ELR (cell line): ENCODE measurements around the gene CADM1.

Experiments used
- DNase-seq: peaks from one replicate; pipeline ENCODE4 v3.0.0-alpha.2; 2015; ENCODE audit warnings: low read depth

The CADM1 gene

GRCh38 chr11:115515647-115516395 lies 11.6 kb upstream of the CADM1 start:
- DNase-seq: no peak

DNA sequence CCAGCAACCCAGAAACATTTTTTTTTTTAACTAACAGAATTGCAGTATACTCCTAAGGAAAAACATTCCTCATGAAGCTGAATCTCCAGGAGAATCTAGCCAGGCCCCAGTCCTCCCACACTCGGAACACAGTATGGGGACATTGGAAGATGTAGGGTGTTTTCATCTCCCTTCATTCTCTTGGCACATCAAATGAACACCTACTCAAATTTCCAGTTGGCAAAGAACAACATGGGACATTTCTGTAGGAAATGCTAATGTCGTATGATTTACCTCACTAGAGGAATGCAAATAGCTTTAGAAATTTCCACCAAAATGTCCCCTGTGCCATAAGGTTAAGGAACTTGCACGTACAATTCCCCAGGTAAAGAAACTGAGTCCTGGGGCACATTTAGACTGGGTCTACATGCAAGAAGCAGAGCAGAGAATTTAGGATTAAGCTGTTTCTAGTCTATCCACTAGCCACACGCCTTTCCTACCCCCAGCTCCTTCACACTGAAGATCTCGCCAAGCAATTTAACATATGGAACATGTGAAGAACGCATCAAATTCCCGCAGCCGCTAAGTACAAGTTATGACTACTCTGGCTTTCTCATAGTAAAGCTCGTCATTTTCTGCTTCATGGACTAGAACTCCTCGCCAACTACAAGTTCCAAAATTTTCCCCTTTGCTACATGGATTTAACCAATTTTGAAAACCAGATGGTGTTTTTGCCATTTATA lies 2.9 kb upstream of the CADM1 start:
- DNase-seq: no peak

DNA sequence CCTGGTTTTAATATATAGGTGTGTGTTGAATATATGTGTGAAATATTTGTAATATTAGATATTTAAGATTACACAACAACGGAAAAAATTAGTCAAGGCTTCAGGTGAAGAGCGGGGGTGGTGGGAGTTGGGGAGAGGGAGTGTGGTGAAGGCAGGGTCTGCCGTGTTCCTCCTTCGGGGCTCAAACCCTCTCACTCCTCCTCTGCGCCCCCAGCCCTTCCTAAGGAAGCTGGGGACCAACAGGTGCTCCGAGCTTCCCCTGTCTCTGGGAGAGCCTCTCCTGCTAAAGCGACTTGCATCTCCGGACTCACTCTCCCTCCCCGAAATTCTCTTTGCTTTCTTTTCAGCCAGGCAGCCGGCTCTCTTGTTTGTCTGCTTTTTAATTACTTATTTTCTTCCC lies 960 bp upstream of the CADM1 start:
- DNase-seq: no peak

- DNase-seq: no peak
Measured at GRCh38 chr11:115503886-115504275, 334 bp downstream of the CADM1 start.

- peak; percentile 0 for DNase-seq
Measured at GRCh38 chr11:115503083-115503885, 931 bp downstream of the CADM1 start.

DNA sequence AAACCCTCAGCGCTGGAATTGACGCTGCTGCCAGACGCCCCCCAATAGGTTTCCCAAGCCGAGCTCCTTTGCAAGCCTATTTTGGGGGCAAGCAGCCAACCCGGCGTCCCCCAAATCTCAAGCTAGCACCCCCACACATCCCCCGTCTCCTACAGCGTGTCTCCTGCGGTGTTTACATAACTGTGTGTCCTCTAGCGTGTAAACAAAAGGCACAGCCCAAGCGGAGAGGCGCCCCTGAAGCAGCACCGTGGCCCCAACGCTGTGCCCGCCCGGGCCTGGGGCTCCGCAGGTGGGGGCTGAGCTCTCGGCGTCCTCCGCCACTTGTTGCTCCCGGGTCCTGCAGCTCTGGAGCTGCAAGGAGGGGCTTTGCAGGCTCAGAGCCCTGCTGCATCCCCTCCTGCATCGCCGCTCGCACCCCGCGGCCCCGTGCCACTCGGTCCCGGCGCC lies 1.6 kb downstream of the CADM1 start:
- no peak for DNase-seq

DNA sequence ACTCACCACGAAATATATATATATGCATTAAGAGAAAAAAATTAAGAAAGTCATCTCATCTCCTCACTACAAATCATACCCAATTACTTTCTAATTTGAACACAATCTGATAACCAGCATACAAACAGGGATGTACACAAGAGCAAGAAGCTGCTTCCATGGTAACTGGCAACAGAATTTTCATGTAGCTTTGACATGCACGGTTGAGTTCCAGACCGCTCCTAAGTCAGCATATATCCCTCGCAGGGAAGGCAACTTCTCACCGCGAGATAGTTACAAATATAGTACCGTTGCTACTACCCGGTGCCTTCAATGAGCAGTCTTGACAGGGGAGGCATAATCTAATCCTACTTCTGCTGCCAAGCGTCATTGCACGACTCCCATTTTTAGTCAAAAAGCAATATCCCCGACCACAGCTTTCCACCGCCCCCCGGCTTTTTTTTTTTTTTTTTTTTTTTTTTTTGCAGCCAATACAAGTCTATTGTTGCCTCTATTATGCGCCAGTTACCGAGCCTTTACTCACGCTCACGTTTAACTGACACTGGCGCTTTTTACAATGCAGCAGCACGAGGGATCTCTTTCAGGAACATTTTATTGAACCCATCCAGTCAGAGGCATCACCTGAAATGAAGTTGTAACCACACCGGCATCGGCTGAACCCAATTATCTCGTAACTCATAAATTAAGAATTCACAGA lies 2.2 kb downstream of the CADM1 start:
- no peak for DNase-seq

DNA sequence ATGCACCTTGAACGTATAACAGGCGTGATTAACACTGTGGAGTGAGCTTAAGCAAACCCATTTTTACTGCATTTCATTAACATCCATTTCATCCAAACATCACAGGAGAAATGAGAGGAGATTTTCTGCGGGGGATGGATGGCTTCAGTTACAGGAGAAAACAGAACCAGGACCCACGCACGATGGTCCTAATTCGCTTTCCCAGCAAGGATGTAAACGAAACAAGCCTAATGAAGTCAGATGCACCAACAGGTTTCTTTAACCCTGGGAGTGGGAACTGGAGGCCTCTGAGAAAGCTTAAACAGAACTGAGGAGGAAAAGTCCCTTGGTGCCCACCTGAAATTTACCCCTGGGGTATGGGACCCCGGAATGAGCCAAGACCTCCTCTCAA lies 2.7 kb downstream of the CADM1 start:
- DNase-seq: no peak

DNA sequence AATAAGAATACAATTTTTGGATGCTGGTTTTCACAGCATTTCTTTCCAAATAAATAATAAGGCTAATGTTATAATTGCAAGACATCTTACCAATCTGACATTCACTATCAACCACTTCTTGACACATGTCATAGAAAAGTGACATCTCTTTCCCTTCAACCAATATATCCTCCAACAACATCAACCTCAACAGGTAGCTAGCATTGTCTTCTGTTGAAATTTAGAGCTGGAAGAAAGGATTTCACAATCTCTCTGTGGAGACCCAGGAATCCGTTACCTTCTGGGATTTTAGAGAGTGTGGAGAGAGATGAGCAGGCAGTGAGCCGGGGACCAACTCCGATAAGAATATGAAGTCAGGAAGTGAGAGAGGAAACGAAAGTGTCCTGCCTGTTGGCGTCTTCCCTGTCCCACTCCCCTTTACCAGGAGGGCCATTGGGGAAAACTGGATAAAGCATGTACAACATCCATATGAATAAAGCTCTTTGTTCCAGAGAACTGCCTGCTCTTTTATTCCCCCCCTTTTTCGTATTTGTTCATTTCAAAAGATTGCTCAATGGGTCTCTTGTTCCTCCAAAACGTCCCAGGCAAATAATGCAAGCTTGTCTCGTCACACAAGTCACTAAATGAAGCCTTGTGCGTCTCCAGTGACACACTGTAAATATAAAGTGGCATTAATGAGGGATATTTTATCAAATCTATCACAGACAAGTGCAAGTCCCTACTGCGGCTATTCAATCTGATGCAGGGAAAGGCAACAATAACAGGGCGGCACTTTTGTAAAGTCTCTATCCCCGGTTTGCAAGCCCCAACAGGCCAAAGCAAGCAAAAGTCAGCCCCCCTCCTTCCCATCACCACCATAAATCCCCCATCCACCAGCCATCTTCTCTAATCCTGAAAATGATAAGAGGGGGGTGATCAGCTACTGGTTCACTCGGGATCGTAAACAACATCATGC lies 3.4 kb downstream of the CADM1 start:
- no peak for DNase-seq

DNA sequence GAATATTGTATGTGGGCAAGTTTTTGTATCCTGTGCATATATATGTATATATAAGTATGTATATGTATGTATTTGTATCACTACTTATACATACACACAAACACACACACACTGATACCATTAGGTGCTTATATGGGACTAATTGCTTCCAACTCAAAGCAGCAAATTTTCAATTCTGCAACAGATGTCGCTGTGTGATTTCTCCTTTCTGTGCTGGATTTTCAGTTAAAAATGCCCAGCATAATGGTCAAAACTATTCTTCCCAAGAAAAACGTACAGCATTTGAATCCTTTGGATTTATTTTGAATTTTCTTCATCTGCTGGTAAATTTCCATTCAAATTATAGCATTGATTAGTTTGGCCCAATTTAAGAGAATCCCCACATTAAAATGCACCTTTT lies 4.3 kb downstream of the CADM1 start:
- DNase-seq: no peak

DNA sequence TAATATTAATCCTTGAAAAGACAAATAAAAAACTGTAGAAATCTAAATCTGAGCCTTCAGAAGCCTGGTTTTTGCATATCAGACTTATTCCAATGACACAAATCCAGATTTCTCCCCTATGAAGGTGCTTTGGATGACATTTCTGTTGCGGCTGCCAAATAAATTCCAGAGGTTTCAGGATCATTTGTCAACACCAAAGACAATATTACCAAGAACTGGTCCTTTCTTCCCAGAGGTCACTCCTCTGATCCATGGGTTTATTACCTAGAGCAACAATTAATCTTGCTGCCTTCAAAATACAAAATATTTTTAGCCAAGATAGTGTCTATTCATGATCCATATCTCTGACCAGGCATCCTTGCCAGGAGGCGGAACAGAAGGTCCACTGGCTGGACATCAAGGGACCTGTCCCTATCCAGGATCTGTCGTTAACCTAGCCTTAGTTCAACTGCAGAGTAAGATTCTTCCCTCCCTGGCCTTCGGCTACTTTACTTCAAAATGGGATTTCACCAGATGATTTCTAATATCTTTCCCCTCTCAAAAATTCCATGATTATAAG lies 4.9 kb downstream of the CADM1 start:
- no peak for DNase-seq

DNA sequence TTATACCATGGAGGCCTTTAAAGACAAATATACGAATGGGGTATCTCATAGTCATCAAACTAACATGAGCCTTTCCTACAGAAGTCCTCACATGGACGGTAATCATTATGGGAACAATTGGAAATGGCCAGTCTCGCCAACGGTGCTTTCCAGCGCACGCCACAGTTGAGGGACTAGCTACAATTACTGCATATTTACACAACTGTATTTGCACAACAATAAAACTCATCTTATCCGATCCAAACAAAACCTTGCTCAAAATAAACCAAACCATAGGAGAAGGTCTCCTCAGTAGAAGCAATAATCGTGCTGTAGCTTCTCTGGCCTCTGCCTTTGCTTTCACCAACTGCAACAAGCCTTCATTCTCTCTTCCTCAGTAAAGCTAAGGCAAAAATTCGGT lies 5.9 kb downstream of the CADM1 start:
- DNase-seq: no peak

- DNase-seq: no peak
Measured at GRCh38 chr11:115497303-115497702, 6.9 kb downstream of the CADM1 start.

DNA sequence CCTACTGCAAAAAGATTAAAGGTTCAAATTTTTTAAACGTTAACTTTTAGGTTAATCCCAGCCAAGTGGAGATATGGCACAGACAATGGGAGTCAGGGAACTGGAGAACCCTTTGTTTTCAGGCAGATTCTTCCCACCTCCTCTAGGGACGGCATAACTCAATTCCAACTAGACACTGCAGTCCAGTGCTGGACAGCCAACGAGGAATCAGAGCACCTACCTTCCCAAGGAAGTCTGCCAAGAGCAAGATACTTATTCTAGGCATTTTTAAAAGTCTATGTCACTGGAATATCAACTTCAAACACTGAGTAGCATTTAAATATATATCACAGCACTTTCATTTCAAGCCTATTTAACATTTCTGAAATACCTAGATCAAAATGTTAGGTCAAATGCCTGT lies 7.3 kb downstream of the CADM1 start:
- DNase-seq: no peak

GRCh38 chr11:115493905-115494304 lies 10.3 kb downstream of the CADM1 start:
- DNase-seq: no peak

DNA sequence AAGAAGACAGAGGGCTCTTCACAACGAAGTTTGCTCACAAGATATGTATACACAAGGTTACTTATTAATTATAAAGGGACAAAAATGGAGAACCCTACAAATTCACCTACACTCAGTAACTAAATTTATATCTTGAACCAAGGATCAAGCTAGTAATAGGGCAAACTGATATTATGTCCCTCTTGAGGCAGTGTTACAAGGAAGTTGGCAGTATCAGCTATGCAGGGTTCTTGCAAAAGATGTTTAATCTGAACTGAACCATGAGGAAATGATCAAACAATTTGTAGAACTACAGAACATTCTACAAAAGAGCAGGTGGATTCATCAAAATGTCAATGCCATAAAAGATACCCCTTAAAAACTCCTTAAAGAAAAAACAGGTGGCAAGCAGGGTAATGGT lies 10.7 kb downstream of the CADM1 start:
- no peak for DNase-seq

GRCh38 chr11:115489466-115489865 lies 14.7 kb downstream of the CADM1 start:
- DNase-seq: no peak

DNA sequence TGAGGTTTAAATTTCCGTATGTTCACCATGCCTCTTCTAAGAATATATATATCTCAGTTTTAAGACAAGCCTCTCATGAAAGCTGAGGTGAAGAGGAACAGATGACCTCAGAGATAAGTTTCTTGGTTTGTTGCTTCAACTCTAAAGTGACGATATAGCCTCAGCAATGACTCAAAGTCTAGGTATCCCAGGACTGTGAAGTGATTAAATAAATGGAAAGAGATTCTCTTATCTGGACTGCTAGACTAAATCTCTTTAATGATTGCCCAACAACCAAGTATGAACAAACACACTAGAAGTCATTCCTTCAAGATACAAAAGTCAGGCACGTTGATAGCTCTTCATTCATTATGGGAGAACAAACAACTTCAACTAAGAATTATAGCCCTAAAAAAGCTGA lies 15.3 kb downstream of the CADM1 start:
- DNase-seq: peak; percentile 3

DNA sequence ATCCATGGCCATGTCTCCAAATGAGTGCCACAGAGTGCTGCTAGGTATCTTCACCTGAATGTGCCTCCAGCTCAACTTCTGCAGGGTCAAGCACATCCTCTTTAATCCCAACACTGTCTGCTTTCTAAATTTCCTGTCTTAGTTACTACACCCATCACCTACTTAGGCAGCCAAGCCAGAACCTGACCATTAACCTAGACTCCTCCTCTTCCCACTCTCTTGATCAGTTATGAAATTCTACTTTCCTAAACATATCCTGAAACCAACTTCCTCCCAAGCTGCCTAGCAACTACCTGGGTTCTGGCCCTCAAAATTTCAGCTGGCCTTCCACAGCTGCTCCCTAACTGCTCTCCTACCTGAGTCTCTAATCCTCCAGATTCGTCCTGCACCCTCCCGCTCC lies 22.7 kb downstream of the CADM1 start:
- DNase-seq: no peak

GRCh38 chr11:115480611-115481010 lies 23.6 kb downstream of the CADM1 start:
- DNase-seq: no peak

DNA sequence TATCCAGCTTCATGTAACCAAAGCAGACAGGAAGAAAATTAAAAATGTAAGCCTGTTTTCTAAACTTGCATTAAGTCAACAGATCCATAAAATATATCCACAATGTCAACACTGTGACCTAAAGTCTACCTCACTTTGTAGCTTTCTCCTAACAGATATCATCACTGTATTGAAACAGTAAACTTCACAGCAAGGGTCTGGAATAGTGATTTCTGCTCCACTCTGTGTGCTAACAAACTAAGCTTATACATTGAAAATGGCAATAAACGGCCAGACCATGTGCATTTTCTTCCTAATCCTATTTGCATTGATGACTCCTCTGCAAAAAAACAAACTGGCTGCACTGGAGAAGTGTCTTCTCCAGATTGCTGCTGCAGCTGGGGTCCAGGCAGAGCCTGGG lies 26.8 kb downstream of the CADM1 start:
- DNase-seq: no peak
